Skeletal muscle cell (primary cell): ENCODE results near the gene CCDC71.
A peak's percentile ranks its signal among the peaks of the same experiment; 100 is the strongest.

ENCODE experiments used
- DNase-seq: peaks from one replicate; pipeline ENCODE4 v3.0.0-alpha.2; 2010; ENCODE audit warnings: low read depth
- H3K4me3 ChIP-seq: 2 replicates; pipeline ENCODE4 v1.5.1; 2011; ENCODE audit warnings: low read depth, mild to moderate bottlenecking, control low read depth, low read length, moderate library complexity

Gene CCDC71

GRCh38 chr3:49171119-49171774, 5.1 kb upstream of the CCDC71 start, which contains the start of gene KLHDC8B:
TSS of gene KLHDC8B (plus strand) at chr3:49171598. CDS start at chr3:49172770, 1,172 bp downstream.
- peak; percentile 51 for DNase-seq
- H3K4me3 ChIP-seq: peak within 1 kb of the TSS; percentile 75

GRCh38 chr3:49170744-49171118, 4.6 kb upstream of the CCDC71 start:
- peak overlapping the region; percentile 75 for H3K4me3 ChIP-seq

GRCh38 chr3:49166752-49167556, 823 bp upstream of the CCDC71 start:
- peak overlapping the region; percentile 81 for H3K4me3 ChIP-seq

More at GRCh38 chr3:49170744-49171118, 4.6 kb upstream of the CCDC71 start:
- no peak for DNase-seq

GRCh38 chr3:49164983-49165720, 979 bp downstream of the CCDC71 start:
- no peak for DNase-seq
- peak overlapping the region; percentile 81 for H3K4me3 ChIP-seq

More at GRCh38 chr3:49166752-49167556, 823 bp upstream of the CCDC71 start:
- DNase-seq: no peak

GRCh38 chr3:49163609-49164008, 2.5 kb downstream of the CCDC71 start:
- H3K4me3 ChIP-seq: no peak overlapping the region
- DNase-seq: no peak

- no peak for DNase-seq
- no peak overlapping the region for H3K4me3 ChIP-seq
Measured at GRCh38 chr3:49162751-49163419, 3.2 kb downstream of the CCDC71 start.

- H3K4me3 ChIP-seq: no peak overlapping the region
- no peak for DNase-seq
Measured at GRCh38 chr3:49161808-49162530, 4.2 kb downstream of the CCDC71 start.

GRCh38 chr3:49161197-49161596, 4.9 kb downstream of the CCDC71 start:
- no peak for DNase-seq
- H3K4me3 ChIP-seq: no peak overlapping the region

- no peak for DNase-seq
- no peak overlapping the region for H3K4me3 ChIP-seq
Measured at GRCh38 chr3:49158792-49159191, 7.3 kb downstream of the CCDC71 start.

- no peak for DNase-seq
- no peak overlapping the region for H3K4me3 ChIP-seq
Measured at GRCh38 chr3:49158103-49158709, 7.9 kb downstream of the CCDC71 start.

GRCh38 chr3:49157289-49157688, 8.8 kb downstream of the CCDC71 start:
- no peak overlapping the region for H3K4me3 ChIP-seq
- no peak for DNase-seq

GRCh38 chr3:49153349-49153912, 12.7 kb downstream of the CCDC71 start:
- no peak overlapping the region for H3K4me3 ChIP-seq
- no peak for DNase-seq

- H3K4me3 ChIP-seq: no peak overlapping the region
- no peak for DNase-seq
Measured at GRCh38 chr3:49151610-49152009, 14.5 kb downstream of the CCDC71 start.

- no peak overlapping the region for H3K4me3 ChIP-seq
- DNase-seq: no peak
Measured at GRCh38 chr3:49148159-49148558, 18.0 kb downstream of the CCDC71 start.

GRCh38 chr3:49140080-49140479, 26.1 kb downstream of the CCDC71 start:
- H3K4me3 ChIP-seq: no peak overlapping the region
- DNase-seq: no peak

GRCh38 chr3:49135499-49135898, 30.6 kb downstream of the CCDC71 start:
- H3K4me3 ChIP-seq: no peak overlapping the region
- DNase-seq: no peak

- no peak overlapping the region for H3K4me3 ChIP-seq
- DNase-seq: no peak
Measured at GRCh38 chr3:49134471-49135265, 31.5 kb downstream of the CCDC71 start.
